Right renal pelvis (tissue), 4 donors: ENCODE results near the gene MAMSTR. TPM values are rescaled to one million over a fixed set of nuclear protein-coding genes. Genes with fewer than 3 reads are reported as not detected.

Experiments used
- DNase-seq, 4 donors: peaks; one replicate each; pipeline ENCODE4 v3.0.0-alpha.2; 2013; ENCODE audit warnings: low read depth in 4 of 4, low spot score in 3 of 4, missing footprints in 1 of 4
- polyA plus RNA-seq, 4 donors: library from polyadenylated mRNA; unstranded; fragments of 120-200 nt; gene quantifications; one replicate each; pipeline ENCODE4 v1.2.1, GENCODE V29; 2013; ENCODE audit not compliant: insufficient read length in 4 of 4

The MAMSTR gene
- polyA plus RNA-seq, 4 donors: 4.8 to 7.8 (median 6.5) TPM

GRCh38 chr19:48746738-48747575 is 27.4 kb upstream of the MAMSTR start, which contains the start of gene IZUMO1:
TSS of gene IZUMO1 (minus strand) at chr19:48746909. CDS start at chr19:48745859, 1,050 bp downstream.
- peak in 2 of 4 donors; percentile 78 to 79 for DNase-seq

- DNase-seq: no peak
These were observed 26.6 kb upstream of the MAMSTR start for GRCh38 chr19:48746110-48746509.

- no peak for DNase-seq
These were observed 25.9 kb upstream of the MAMSTR start for GRCh38 chr19:48745208-48745995.

- DNase-seq: no peak
These were observed 22.6 kb upstream of the MAMSTR start for GRCh38 chr19:48742096-48742495.

- no peak for DNase-seq
These were observed 21.8 kb upstream of the MAMSTR start for GRCh38 chr19:48741129-48741999.

- DNase-seq: no peak
These were observed 20.8 kb upstream of the MAMSTR start, which contains the start of gene RASIP1 for GRCh38 chr19:48740164-48740972. TSS of gene RASIP1 (minus strand) at chr19:48740610. CDS start at chr19:48740282, 328 bp downstream.

GRCh38 chr19:48739404-48740163 is 20.1 kb upstream of the MAMSTR start:
- no peak for DNase-seq

GRCh38 chr19:48738557-48739403 is 19.3 kb upstream of the MAMSTR start:
- DNase-seq: peak in 3 of 4 donors; percentile 83 to 87 (median 84)

GRCh38 chr19:48737360-48737998 is 18.0 kb upstream of the MAMSTR start:
- no peak for DNase-seq

GRCh38 chr19:48735031-48735615 is 15.6 kb upstream of the MAMSTR start:
- no peak for DNase-seq

- no peak for DNase-seq
These were observed 15.1 kb upstream of the MAMSTR start for GRCh38 chr19:48734625-48735024.

GRCh38 chr19:48731452-48731851 is 11.9 kb upstream of the MAMSTR start:
- no peak for DNase-seq

- no peak for DNase-seq
These were observed 9.6 kb upstream of the MAMSTR start for GRCh38 chr19:48728911-48729664.

- DNase-seq: no peak
These were observed 7.0 kb upstream of the MAMSTR start for GRCh38 chr19:48726556-48726955.

- DNase-seq: peak in 2 of 4 donors; percentile 80 to 82
These were observed 5.5 kb upstream of the MAMSTR start for GRCh38 chr19:48724796-48725753.
